ENCODE measurements around the gene CFAP58. TPM values are rescaled to one million over a fixed set of nuclear protein-coding genes. Genes with fewer than 3 reads are reported as not detected.

The CFAP58 gene
- total and polyA plus RNA-seq, 2 donors (not counting 1 experiment from before 2014, with no cell fraction given): not detected

- ChIA-PET CTCF (no interaction called here), POLR2A (no interaction called here)
- Histone ChIP-seq H3K36me3 (replicated peaks in 1 of 2; ENCODE audit: control extremely low read depth in 1 of 2, control insufficient read depth in 1 of 2, extremely low read depth in 1 of 2, insufficient read depth in 2 of 2, low read length in 1 of 2) (no peaks in the 10 kb centered on the region), H3K4me3 (ENCODE audit: control extremely low read depth in 1 of 5, extremely low read depth in 1 of 5, insufficient read depth in 1 of 5, low read depth in 2 of 5, low read length in 4 of 5) (no peak overlapping the region), H3K4me2 (replicated peaks; ENCODE audit: low read depth, low read length, poor library complexity, severe bottlenecking) (no peak overlapping the region), H3K27ac (ENCODE audit: low read length in 2 of 2) (no peak overlapping the region), H3K4me1 (ENCODE audit: control insufficient read depth in 2 of 2, insufficient read depth in 2 of 2, low read length in 2 of 2) (no peaks in the 10 kb centered on the region), H3K27me3 (replicated peaks in 1 of 4; ENCODE audit: control extremely low read depth in 1 of 4, control insufficient read depth in 3 of 4, insufficient read depth in 4 of 4, low read length in 3 of 4) (peaks cover 0 to 21% (median 8%) of the 10 kb centered on the region in 4 experiments), H3K9ac (ENCODE audit: low read length) (no peak overlapping the region), H3K9me3 (ENCODE audit: control extremely low read depth in 1 of 3, control insufficient read depth in 2 of 3, insufficient read depth in 1 of 3, low read length in 2 of 3) (peaks cover 1 to 5% (median 5%) of the 10 kb centered on the region in 3 donors), H2AFZ (ENCODE audit: insufficient read depth, low read depth, low read length, poor library complexity, severe bottlenecking) (no peak overlapping the region), H4K20me1 (ENCODE audit: control insufficient read depth, insufficient read depth, low read length, poor library complexity, severe bottlenecking) (no peaks in the 10 kb centered on the region), H3K79me2 (ENCODE audit: control insufficient read depth, insufficient read depth, low read length) (no peaks in the 10 kb centered on the region)
- ATAC-seq (ENCODE audit: low read depth) (no peak), DNase-seq (no peak)
- H3K4me1 Mint-ChIP-seq: no peaks in the 10 kb centered on the region
- 82% methylated on average over 5 of the region's 8 CpGs for WGBS (ENCODE audit: insufficient coverage)
- H3K27me3 Mint-ChIP-seq: peaks cover 47% of the 10 kb centered on the region
- TF ChIP-seq EZH2 (IDR thresholded peaks at IDR 0.05; ENCODE audit: borderline replicate concordance, insufficient read depth, low read depth, low read length, poor library complexity, severe bottlenecking): no peak
- TF ChIP-seq CTCF (IDR thresholded peaks at IDR 0.05): no peak
- no peak overlapping the region for H3K27ac Mint-ChIP-seq
- peaks cover 5% of the 10 kb centered on the region for H3K9me3 Mint-ChIP-seq (ENCODE audit: insufficient read depth)
- intact Hi-C loops (cut with micrococcal nuclease): no loop called here
- no peak overlapping the region for H3K4me3 Mint-ChIP-seq
Observed at GRCh38 chr10:104367904-104368303, 14.3 kb downstream of the CFAP58 start.

- no peak overlapping the region for H3K4me2 ChIP-seq (replicated peaks; ENCODE audit: low read depth, low read length, poor library complexity, severe bottlenecking)
- no peak overlapping the region for H3K27ac ChIP-seq (ENCODE audit: low read length in 2 of 2)
- H3K9me3 Mint-ChIP-seq (ENCODE audit: insufficient read depth): peaks cover 5% of the 10 kb centered on the region
- no peak overlapping the region for H2AFZ ChIP-seq (ENCODE audit: insufficient read depth, low read depth, low read length, poor library complexity, severe bottlenecking)
- H3K4me3 Mint-ChIP-seq: no peak overlapping the region
- H4K20me1 ChIP-seq (ENCODE audit: control insufficient read depth, insufficient read depth, low read length, poor library complexity, severe bottlenecking): no peaks in the 10 kb centered on the region
- CTCF ChIA-PET: no interaction called here
- no peak overlapping the region for H3K27ac Mint-ChIP-seq
- H3K4me1 Mint-ChIP-seq: no peaks in the 10 kb centered on the region
- no peak for TF ChIP-seq CTCF (IDR thresholded peaks at IDR 0.05)
- TF ChIP-seq EZH2 (IDR thresholded peaks at IDR 0.05; ENCODE audit: borderline replicate concordance, insufficient read depth, low read depth, low read length, poor library complexity, severe bottlenecking): no peak
- intact Hi-C loops (cut with micrococcal nuclease): no loop called here
- no peaks in the 10 kb centered on the region for H3K4me1 ChIP-seq (ENCODE audit: control insufficient read depth in 2 of 2, insufficient read depth in 2 of 2, low read length in 2 of 2)
- no peak overlapping the region for H3K4me3 ChIP-seq (ENCODE audit: control extremely low read depth in 1 of 5, extremely low read depth in 1 of 5, insufficient read depth in 1 of 5, low read depth in 2 of 5, low read length in 4 of 5)
- H3K79me2 ChIP-seq (ENCODE audit: control insufficient read depth, insufficient read depth, low read length): no peaks in the 10 kb centered on the region
- WGBS (ENCODE audit: insufficient coverage): 67% methylated on average over 2 of the region's 2 CpGs
- DNase-seq (no peak), ATAC-seq (ENCODE audit: low read depth) (no peak)
- H3K27me3 Mint-ChIP-seq: peaks cover 45% of the 10 kb centered on the region
- H3K27me3 ChIP-seq (replicated peaks in 1 of 4; ENCODE audit: control extremely low read depth in 1 of 4, control insufficient read depth in 3 of 4, insufficient read depth in 4 of 4, low read length in 3 of 4): peaks cover 0 to 21% (median 8%) of the 10 kb centered on the region in 4 experiments
- no peak overlapping the region for H3K9ac ChIP-seq (ENCODE audit: low read length)
- peaks cover 1 to 5% (median 5%) of the 10 kb centered on the region in 3 donors for H3K9me3 ChIP-seq (ENCODE audit: control extremely low read depth in 1 of 3, control insufficient read depth in 2 of 3, insufficient read depth in 1 of 3, low read length in 2 of 3)
- POLR2A ChIA-PET: no interaction called here
- H3K36me3 ChIP-seq (replicated peaks in 1 of 2; ENCODE audit: control extremely low read depth in 1 of 2, control insufficient read depth in 1 of 2, extremely low read depth in 1 of 2, insufficient read depth in 2 of 2, low read length in 1 of 2): no peaks in the 10 kb centered on the region
Observed at GRCh38 chr10:104368381-104368780, 14.7 kb downstream of the CFAP58 start.

Data from B cell (primary cell).